HG02970 (cell line): ENCODE measurements around the gene ILRUN.
"Not testable (repeated sequence)": the region's sequence is repeated elsewhere in the genome, so short reads cannot be mapped to it uniquely, and the experiment has no call there.

ENCODE experiments used
- ATAC-seq: cut with Tn5 transposase; IDR thresholded peaks from one replicate; pipeline ENCODE4 v1.9.1; 2021; ENCODE audit warnings: mild to moderate bottlenecking, moderate library complexity, moderate number of reproducible peaks; ENCODE audit not compliant: unreplicated experiment, low FRiP score

The ILRUN gene

DNA sequence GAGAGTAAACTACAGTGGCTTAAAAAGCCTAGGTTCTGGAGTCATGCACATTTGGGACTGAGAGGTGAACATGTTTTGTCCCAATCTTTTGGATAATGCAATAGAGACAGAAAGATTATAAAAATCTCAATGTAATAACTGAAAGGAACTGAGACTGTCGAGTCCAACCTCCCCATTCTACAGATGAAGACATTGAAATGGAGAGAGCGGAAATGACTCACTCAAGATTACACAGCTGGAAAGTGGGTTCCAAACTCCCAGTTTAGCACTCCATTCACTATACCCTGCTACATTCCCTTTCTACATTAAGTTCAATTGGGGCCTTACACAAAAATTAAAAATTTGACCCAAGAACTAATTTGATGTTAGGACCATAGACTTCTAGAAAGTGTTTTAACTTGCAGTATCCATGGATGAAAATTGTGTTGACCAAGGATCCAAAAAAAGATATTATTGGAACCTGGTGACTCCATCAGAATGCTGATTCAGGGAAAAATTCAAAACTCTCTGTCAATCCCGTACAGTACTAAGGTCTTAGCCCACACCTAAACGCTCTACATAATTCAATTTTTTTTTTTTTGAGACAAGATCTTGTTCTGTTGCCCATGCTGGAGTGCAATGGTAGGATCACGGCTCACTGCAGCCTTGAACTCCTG, 1.5 kb upstream of the ILRUN start:
- no peak for ATAC-seq

- ATAC-seq: no peak
Observed at GRCh38 chr6:34697544-34697836, 923 bp upstream of the ILRUN start.

- ATAC-seq: peak; percentile 20
Observed at GRCh38 chr6:34696189-34696738, 303 bp downstream of the ILRUN start.

- ATAC-seq: no peak
Observed at GRCh38 chr6:34695729-34696188, 808 bp downstream of the ILRUN start.

- ATAC-seq: no peak
Observed at GRCh38 chr6:34692280-34692679, 4.3 kb downstream of the ILRUN start.

DNA sequence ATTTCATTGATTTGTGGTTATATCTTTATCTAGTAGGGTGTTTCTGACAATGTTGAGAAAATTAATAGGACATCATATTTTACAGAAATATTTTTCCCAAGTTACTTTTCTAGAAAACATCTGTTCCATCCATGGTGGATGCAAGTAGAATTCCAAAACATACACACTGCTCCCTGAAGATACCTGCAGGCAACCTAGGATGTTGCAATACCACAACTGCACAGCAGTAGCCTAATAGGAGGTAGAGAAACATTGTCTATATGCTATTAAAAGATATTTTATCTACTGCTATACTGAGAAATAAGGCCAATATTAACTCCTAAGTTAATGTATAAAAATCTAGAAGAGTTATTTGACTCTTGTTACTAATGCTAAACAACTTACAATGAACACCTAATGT, 6.8 kb downstream of the ILRUN start:
- no peak for ATAC-seq

DNA sequence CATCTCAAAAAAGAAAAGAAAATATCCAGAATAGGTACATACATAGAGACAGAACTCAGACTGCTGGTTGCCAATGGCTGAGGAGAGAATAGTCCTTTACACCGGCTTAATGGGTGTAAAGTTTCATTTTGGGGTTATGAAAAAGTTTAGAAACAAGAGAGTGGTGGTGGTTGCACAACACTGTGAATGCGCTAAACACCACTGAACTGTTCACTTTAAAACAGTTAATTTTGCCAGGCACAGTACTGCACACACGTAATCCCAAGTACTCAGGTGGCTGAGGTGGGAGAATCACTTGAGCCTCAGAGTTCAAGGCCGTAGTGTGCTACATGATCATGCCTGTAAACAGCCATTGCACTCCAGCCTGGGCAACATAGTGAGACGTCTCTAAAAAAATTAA, 7.6 kb downstream of the ILRUN start:
- no peak for ATAC-seq

DNA sequence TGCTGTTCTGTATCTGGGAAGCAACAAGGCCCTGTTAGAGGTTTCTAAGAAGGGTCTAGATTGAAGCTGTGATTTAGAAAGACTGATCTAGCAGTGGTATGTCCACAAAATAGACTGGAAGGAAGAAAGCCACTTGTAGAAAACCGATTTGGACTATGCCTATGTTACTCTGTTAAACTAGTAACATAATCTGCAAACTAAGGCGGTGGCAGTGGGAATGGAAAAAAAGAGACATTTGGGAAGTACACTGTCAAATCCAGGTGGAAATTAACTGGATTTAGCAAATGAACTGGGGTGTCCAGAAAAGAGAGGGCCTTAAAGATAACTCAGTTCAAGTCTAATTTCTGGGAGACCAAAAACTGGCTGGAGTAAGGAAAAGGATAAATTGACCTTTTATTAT, 11.6 kb downstream of the ILRUN start:
- ATAC-seq: no peak

GRCh38 chr6:34684364-34684763, 12.2 kb downstream of the ILRUN start:
- no peak for ATAC-seq

- ATAC-seq: no peak
Observed at GRCh38 chr6:34680802-34681515, 15.6 kb downstream of the ILRUN start.

DNA sequence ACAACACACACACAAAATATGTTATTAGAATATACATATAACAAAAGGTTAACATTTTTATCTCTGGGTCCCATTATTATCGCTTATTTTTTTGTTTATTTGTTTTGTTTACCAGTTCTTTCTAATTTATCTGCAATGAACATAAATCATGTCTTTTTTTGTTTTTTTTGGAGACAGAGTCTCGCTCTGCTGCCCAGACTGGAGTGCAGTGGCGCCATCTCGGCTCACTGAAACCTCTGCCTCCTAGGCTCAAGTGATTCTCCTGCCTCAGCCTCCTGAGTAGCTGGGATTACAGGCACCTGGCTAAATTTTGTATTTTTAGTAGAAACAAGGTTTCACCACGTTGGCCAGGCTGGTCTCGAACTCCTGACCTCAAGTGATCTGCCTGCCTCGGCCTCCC, 16.3 kb downstream of the ILRUN start:
- not testable (repeated sequence) for ATAC-seq

DNA sequence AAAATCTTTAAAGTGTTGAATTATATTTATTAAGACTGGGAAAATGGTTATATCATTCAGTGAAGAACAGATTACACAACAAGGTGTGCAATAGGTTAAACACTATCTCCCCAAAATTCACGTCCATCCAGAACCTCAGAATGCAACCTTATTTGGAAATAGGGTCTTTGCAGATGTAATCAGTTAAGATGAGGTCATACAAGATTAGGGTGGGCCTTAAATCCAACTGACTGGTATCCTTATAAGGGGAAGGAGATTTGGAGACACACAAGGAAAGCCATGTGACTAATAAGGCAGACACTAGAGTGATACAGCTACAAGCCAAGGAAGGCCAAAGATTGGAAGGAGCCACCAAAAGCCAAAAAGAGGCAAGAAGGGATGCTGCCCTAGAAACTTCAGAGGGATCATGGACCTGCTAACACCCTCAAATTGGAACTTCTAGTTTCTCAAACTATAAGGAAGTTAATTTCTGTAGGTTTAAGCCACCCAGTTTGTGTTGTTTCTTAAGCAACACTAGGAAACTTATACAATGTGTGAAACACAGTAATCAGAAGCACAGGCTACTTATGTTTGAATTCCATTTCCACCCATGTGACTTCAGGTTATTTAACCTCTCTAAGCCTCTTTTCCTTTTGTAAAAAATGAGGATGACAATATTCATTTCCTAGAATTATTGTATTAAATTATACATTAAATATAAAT, 16.9 kb downstream of the ILRUN start:
- ATAC-seq: no peak

DNA sequence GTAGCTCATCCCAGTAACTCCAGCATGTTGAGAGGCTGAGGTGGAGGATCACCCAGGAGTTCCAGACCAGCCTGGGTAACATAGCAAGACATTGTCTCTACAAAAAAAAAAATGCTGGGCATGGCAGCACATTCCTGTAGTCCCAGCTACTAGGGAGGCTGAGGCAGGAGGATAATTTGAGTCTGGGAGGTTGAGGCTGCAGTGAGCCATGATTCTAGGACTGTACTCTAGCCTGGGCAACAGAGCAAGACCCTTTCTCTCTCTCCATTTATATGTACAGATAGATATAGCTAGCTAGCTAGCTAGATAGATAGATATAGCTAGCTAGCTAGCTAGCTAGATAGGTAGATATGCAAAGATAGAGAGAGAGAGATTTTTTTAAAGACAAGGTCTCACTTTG, 20.4 kb downstream of the ILRUN start:
- no peak for ATAC-seq

GRCh38 chr6:34674930-34675329, 21.6 kb downstream of the ILRUN start:
- not testable (repeated sequence) for ATAC-seq

- ATAC-seq: no peak
Observed at GRCh38 chr6:34674268-34674639, 22.3 kb downstream of the ILRUN start.

DNA sequence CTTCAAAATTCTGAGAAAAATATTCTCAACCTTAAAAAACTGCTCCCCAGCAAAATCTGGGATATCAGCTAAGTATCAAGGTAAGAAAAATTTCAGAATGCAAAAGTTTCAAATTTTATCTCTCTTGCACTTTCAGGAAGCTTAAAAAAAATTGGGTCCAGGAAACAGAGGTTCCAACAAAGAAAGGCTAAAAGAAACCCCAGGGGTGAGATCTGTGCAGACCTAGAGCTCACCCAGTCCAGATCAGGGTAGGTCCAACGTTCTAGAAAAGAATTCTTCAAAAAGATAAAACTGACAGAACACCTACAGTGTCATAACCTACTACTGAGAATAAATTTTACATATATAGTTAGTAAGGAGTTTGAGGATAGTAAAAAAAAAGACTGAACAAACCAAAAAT, 23.5 kb downstream of the ILRUN start:
- ATAC-seq: no peak

- ATAC-seq: no peak
Observed at GRCh38 chr6:34672657-34673043, 23.9 kb downstream of the ILRUN start.

DNA sequence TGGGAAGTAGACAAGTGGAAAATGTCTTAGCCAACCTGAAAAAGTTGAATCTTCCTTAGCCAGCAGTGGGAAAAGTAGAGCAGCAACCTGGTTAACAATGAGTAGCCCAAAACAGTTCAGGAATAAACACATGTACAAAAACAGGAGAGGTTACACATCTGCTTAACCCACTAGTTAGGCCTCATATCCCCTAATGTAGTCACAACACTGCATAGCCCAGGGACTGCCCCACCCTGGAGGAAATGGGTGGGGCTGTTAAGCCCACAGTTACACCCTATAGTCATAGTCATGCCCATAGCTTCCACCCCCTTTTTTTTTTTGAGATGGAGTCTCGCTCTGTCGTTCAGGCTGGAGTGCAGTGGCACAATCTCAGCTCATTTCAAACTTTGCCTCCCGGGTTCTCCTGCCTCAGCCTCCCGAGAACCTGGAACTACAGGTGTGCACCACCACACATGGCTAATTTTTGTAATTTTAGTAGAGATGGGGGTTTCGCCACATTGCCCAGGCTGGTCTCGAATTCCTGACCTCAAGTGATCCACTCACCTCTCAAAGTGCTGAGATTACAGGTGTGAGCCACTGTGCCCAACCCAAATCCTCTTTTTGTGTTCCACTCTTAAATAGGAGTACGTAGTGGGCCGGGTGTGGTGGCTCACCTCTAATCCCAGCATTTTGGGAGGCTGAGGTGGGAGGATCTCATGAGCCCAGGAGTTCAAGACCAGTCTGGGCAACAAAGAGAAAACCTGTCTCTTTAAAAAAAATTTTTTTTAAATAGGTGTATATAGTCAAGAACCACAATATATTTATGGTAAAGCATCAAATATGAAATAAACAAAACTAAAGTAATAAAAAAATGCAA, 24.5 kb downstream of the ILRUN start:
- peak; percentile 49 for ATAC-seq

DNA sequence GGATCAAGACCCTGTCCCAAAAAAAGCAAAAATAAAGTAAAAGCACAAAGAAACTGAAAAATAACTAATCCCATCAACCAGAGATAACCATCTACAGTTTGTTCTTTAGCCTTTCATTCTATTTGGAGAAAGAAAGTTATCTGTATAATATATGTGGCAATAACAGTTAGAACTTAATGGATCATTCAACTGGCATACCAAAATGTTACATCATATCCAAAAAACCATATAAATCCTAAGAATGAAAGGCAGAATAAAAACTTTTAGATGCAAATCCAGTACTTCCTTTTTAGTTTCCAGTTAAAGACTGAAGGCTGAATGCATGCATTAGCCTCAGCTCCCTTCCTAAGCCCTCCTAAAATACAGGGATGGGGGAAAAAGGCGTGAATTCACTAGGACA, 25.2 kb downstream of the ILRUN start:
- ATAC-seq: no peak

DNA sequence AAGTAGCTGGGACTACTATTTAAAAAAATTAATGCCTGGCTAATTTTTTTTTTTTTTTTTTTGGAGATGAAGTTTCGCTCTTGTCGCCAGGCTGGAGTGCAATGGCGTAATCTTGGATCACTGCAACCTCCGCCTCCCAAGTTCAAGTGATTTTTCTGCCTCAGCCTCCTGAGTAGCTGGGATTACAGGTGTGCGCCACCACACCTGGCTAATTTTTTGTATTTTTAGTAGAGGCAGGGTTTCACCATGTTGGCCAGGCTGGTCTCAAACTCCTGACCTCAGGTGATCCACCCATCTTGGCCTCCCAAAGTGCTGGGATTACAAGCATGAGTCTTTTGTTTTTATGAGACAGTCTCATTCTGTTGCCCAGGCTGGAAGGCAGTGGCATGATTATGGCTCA, 27.8 kb downstream of the ILRUN start:
- ATAC-seq: not testable (repeated sequence)
